Activated CD8-positive, alpha-beta memory T cell treated with anti-CD3 and anti-CD28 coated beads for 36 hours (primary cell): ENCODE results near the gene NPR2. TPM values are rescaled to one million over a fixed set of nuclear protein-coding genes. Genes with fewer than 3 reads are reported as not detected.

Experiments used
- CTCF ChIA-PET: fragments of 350-600 bp; sonication (Branson Sonifier 250); formaldehyde crosslinking; loops from one replicate; lab custom pipeline; 2021; ENCODE audit warnings: antibody characterized with exemption; lab: Charles Lee
- POLR2A ChIA-PET: fragments of 350-600 bp; sonication (Branson Sonifier 250); formaldehyde crosslinking; loops from one replicate; lab custom pipeline; 2021; ENCODE audit warnings: antibody characterized with exemption; lab: Charles Lee
- total RNA-seq, 2 experiments: library from RNA; stranded (reverse); gene quantifications; one replicate each; pipeline ENCODE4 v1.2.3, GENCODE V29; 2021

Gene NPR2
- total RNA-seq, 2 experiments from 2014 or later: 9.7 TPM

GRCh38 chr9:35839926-35840325 is 48.5 kb downstream of the NPR2 start:
- ChIA-PET CTCF (no interaction called here), POLR2A (no interaction called here)

- ChIA-PET CTCF (interaction anchor here (0.8 kb wide), 1 partner anchor 52 kb away, joined by 3 read pairs; no protein-coding TSS in a partner anchor), POLR2A (interaction anchor here (0.6 kb wide), 1 partner anchor 160 kb away, joined by 4 read pairs; no protein-coding TSS in a partner anchor)
These were observed 49.7 kb downstream of the NPR2 start for GRCh38 chr9:35840881-35841644.

- ChIA-PET CTCF (interaction anchor here (0.6 to 1.1 kb wide), 3 partner anchors 15 to 53 kb away, joined by 3 to 4 read pairs (median 3); no protein-coding TSS in a partner anchor), POLR2A (interaction anchor here (0.6 kb wide), 1 partner anchor 161 kb away, joined by 4 read pairs; no protein-coding TSS in a partner anchor)
These were observed 50.2 kb downstream of the NPR2 start for GRCh38 chr9:35841645-35841900.

GRCh38 chr9:35842020-35842745 is 50.8 kb downstream of the NPR2 start:
- POLR2A ChIA-PET: interaction anchor here (0.6 kb wide), 1 partner anchor 162 kb away, joined by 4 read pairs; no protein-coding TSS in a partner anchor
- CTCF ChIA-PET: interaction anchor here (0.6 to 1.1 kb wide), 2 partner anchors 16 to 40 kb away, joined by 3 to 4 read pairs; no protein-coding TSS in a partner anchor

- ChIA-PET CTCF (interaction anchor here (1.1 kb wide), 1 partner anchor 39 kb away, joined by 4 read pairs; no protein-coding TSS in a partner anchor), POLR2A (no interaction called here)
These were observed 51.4 kb downstream of the NPR2 start for GRCh38 chr9:35842795-35843194.

GRCh38 chr9:35844628-35845270 is 53.4 kb downstream of the NPR2 start:
- ChIA-PET CTCF (interaction anchor here (0.9 to 1.2 kb wide), 3 partner anchors 14 to 38 kb away, joined by 3 to 4 read pairs (median 3); no protein-coding TSS in a partner anchor), POLR2A (no interaction called here)

GRCh38 chr9:35845824-35846771 is 54.7 kb downstream of the NPR2 start:
- ChIA-PET POLR2A (no interaction called here), CTCF (interaction anchor here (0.9 to 1.1 kb wide), 3 partner anchors 11 to 36 kb away, joined by 3 to 4 read pairs (median 3); no protein-coding TSS in a partner anchor)

- ChIA-PET POLR2A (no interaction called here), CTCF (interaction anchor here (1.3 kb wide), 1 partner anchor 11 kb away, joined by 3 read pairs; no protein-coding TSS in a partner anchor)
These were observed 56.6 kb downstream of the NPR2 start for GRCh38 chr9:35847792-35848572.

GRCh38 chr9:35852267-35852815 is 61.0 kb downstream of the NPR2 start:
- CTCF ChIA-PET: interaction anchor here (1.0 kb wide), 1 partner anchor 28 kb away, joined by 3 read pairs; no protein-coding TSS in a partner anchor

GRCh38 chr9:35852876-35853865 is 61.8 kb downstream of the NPR2 start:
- ChIA-PET POLR2A (no interaction called here), CTCF (interaction anchor here (1.0 kb wide), 1 partner anchor 29 kb away, joined by 3 read pairs; no protein-coding TSS in a partner anchor)

More at GRCh38 chr9:35852267-35852815, 61.0 kb downstream of the NPR2 start:
- POLR2A ChIA-PET: no interaction called here

GRCh38 chr9:35854091-35854762 is 62.8 kb downstream of the NPR2 start:
- ChIA-PET CTCF (no interaction called here), POLR2A (no interaction called here)

GRCh38 chr9:35856206-35856605 is 64.8 kb downstream of the NPR2 start:
- POLR2A ChIA-PET: no interaction called here
- CTCF ChIA-PET: no interaction called here

- ChIA-PET POLR2A (no interaction called here), CTCF (interaction anchor here (1.2 kb wide), 1 partner anchor 11 kb away, joined by 3 read pairs; no protein-coding TSS in a partner anchor)
These were observed 65.5 kb downstream of the NPR2 start for GRCh38 chr9:35856882-35857281.

- POLR2A ChIA-PET: no interaction called here
- CTCF ChIA-PET: interaction anchor here (0.6 to 1.1 kb wide), 3 partner anchors 10 to 470 kb away, joined by 3 to 4 read pairs (median 3); no protein-coding TSS in a partner anchor
These were observed 67.1 kb downstream of the NPR2 start for GRCh38 chr9:35858458-35858857.
